ENCODE results near the gene CSDE1. TPM values are rescaled to one million over a fixed set of nuclear protein-coding genes. Genes with fewer than 3 reads are reported as not detected.

The CSDE1 gene
- total RNA-seq, 1 experiment from 2014 or later, result 595 TPM

GRCh38 chr1:114723915-114724314, 33.9 kb downstream of the CSDE1 start (continued):
- TF ChIP-seq ATF3 (CRISPR knock-in tag; conservative IDR thresholded peaks at IDR 0.05) (no peak), FOXK1 (CRISPR knock-in tag; IDR thresholded peaks at IDR 0.05) (no peak), IRF1 (CRISPR knock-in tag; IDR thresholded peaks at IDR 0.05) (no peak), HMGXB4 (CRISPR knock-in tag; IDR thresholded peaks at IDR 0.05) (no peak), JAZF1 (CRISPR knock-in tag; IDR thresholded peaks at IDR 0.05) (no peak), ERG (CRISPR knock-in tag; IDR thresholded peaks at IDR 0.05) (no peak), ZNF138 (CRISPR knock-in tag; conservative IDR thresholded peaks at IDR 0.05) (no peak), FOXJ3 (CRISPR knock-in tag; IDR thresholded peaks at IDR 0.05; ENCODE audit: borderline replicate concordance) (no peak), NR1H2 (CRISPR knock-in tag; IDR thresholded peaks at IDR 0.05) (no peak)

GRCh38 chr1:114723457-114723856, 34.3 kb downstream of the CSDE1 start:
- ChIA-PET POLR2A (no interaction called here), CTCF (no interaction called here)
- no peak for TF ChIP-seq ZNF219 (CRISPR knock-in tag; IDR thresholded peaks at IDR 0.05; ENCODE audit: borderline replicate concordance)
- TF ChIP-seq IRF2 (CRISPR knock-in tag; IDR thresholded peaks at IDR 0.05; ENCODE audit: borderline replicate concordance, low read depth), result no peak
- TF ChIP-seq TEAD4 (CRISPR knock-in tag; IDR thresholded peaks at IDR 0.05), result no peak
- TF ChIP-seq SOX15 (CRISPR knock-in tag; IDR thresholded peaks at IDR 0.05), result no peak
- no peak for TF ChIP-seq E2F1 (CRISPR knock-in tag; IDR thresholded peaks at IDR 0.05)
- no peak for TF ChIP-seq PRRX2 (CRISPR knock-in tag; IDR thresholded peaks at IDR 0.05)
- TF ChIP-seq CBFB (CRISPR knock-in tag; IDR thresholded peaks at IDR 0.05; ENCODE audit: low read depth), result no peak
- no peak for TF ChIP-seq ETV6 (CRISPR knock-in tag; IDR thresholded peaks at IDR 0.05)
- TF ChIP-seq TP53 (CRISPR knock-in tag; IDR thresholded peaks at IDR 0.05), result no peak
- no peak for TF ChIP-seq ZNF121 (CRISPR knock-in tag; IDR thresholded peaks at IDR 0.05)
- no peak for TF ChIP-seq ATF3 (CRISPR knock-in tag; conservative IDR thresholded peaks at IDR 0.05)
- no peak for TF ChIP-seq SMAD4 (CRISPR knock-in tag; IDR thresholded peaks at IDR 0.05)
- no peak for TF ChIP-seq NR1H2 (CRISPR knock-in tag; IDR thresholded peaks at IDR 0.05)
- ATAC-seq, result no peak
- Mint-ChIP-seq H3K36me3 (peaks cover 92% of the 10 kb centered on the region), H3K4me3 (no peak overlapping the region), H3K27me3 (ENCODE audit: low read depth) (no peaks in the 10 kb centered on the region), H3K27ac (peak overlapping the region; percentile 67; the same call in 1 of the 2 replicates), H3K9me3 (no peaks in the 10 kb centered on the region), H3K4me1 (no peaks in the 10 kb centered on the region)
- no peak for DNase-seq (ENCODE audit: low spot score)

GRCh38 chr1:114720492-114720891, 37.3 kb downstream of the CSDE1 start:
- H3K4me1 Mint-ChIP-seq, result peaks cover 9% of the 10 kb centered on the region
- TF ChIP-seq USF1 (CRISPR knock-in tag; IDR thresholded peaks at IDR 0.05), result no peak
- no peak for TF ChIP-seq ZBTB21 (CRISPR knock-in tag; IDR thresholded peaks at IDR 0.05; ENCODE audit: borderline replicate concordance)
- no peak for TF ChIP-seq RELA (CRISPR knock-in tag; IDR thresholded peaks at IDR 0.05; ENCODE audit: borderline replicate concordance)
- no peak for TF ChIP-seq MLX (CRISPR knock-in tag; IDR thresholded peaks at IDR 0.05)
- no peaks in the 10 kb centered on the region for H3K9me3 Mint-ChIP-seq
- H3K4me3 Mint-ChIP-seq, result no peak overlapping the region
- ChIA-PET CTCF (no interaction called here), POLR2A (interaction anchor here (1.1 kb wide), 1 partner anchor 37 kb away, joined by 3 read pairs; no protein-coding TSS in a partner anchor)
- H3K27ac Mint-ChIP-seq, result no peak overlapping the region
- peaks cover 67% of the 10 kb centered on the region for H3K36me3 Mint-ChIP-seq
- H3K27me3 Mint-ChIP-seq (ENCODE audit: low read depth), result no peaks in the 10 kb centered on the region
- no peak for ATAC-seq
- DNase-seq (ENCODE audit: low spot score), result no peak

Data from WTC11 (cell line).